H9 (cell line): ENCODE data around the gene ZMIZ1. TPM values are rescaled to one million over a fixed set of nuclear protein-coding genes. Genes with fewer than 3 reads are reported as not detected.

Source experiments
- DNase-seq: peaks from one replicate; pipeline ENCODE4 v3.0.0-alpha.2; 2017
- H2AFZ ChIP-seq: one replicate; pipeline ENCODE4 v1.6.1; 2013; ENCODE audit warnings: mild to moderate bottlenecking, low read length, control low read depth, moderate library complexity
- H2AK5ac ChIP-seq: 2 replicates; pipeline ENCODE4 v1.6.1; 2013; ENCODE audit warnings: low read length, control low read depth, mixed read lengths; ENCODE audit not compliant: insufficient read length
- H2BK120ac ChIP-seq: one replicate; pipeline ENCODE4 v1.6.1; 2013; ENCODE audit warnings: low read depth, mild to moderate bottlenecking, low read length, control low read depth, inconsistent platforms; ENCODE audit not compliant: poor library complexity, severe bottlenecking
- H2BK12ac ChIP-seq: 2 replicates; pipeline ENCODE4 v1.6.1; 2013; ENCODE audit warnings: low read length, control low read depth, mixed read lengths, low read depth; ENCODE audit not compliant: insufficient read length
- H2BK15ac ChIP-seq: 2 replicates; pipeline ENCODE4 v1.6.1; 2013; ENCODE audit warnings: low read depth, low read length, control low read depth
- H2BK20ac ChIP-seq: one replicate; pipeline ENCODE4 v1.6.1; 2013; ENCODE audit warnings: low read depth, mild to moderate bottlenecking, low read length, control low read depth, inconsistent platforms; ENCODE audit not compliant: poor library complexity, severe bottlenecking
- H2BK5ac ChIP-seq: 2 replicates; pipeline ENCODE4 v1.6.1; 2013; ENCODE audit warnings: low read length, control low read depth, mixed read lengths; ENCODE audit not compliant: insufficient read length
- H3K14ac ChIP-seq: 2 replicates; pipeline ENCODE4 v1.6.1; 2013; ENCODE audit warnings: low read length, control low read depth; ENCODE audit not compliant: insufficient read depth
- H3K18ac ChIP-seq: 2 replicates; pipeline ENCODE4 v1.6.1; 2013; ENCODE audit warnings: low read depth, mild to moderate bottlenecking, mixed read lengths, low read length, control low read depth; ENCODE audit not compliant: insufficient read length
- H3K23ac ChIP-seq: 2 replicates; pipeline ENCODE4 v1.6.1; 2013; ENCODE audit warnings: low read length, control low read depth, mixed read lengths, low read depth; ENCODE audit not compliant: insufficient read length
- H3K23me2 ChIP-seq: 2 replicates; pipeline ENCODE4 v1.6.1; 2013; ENCODE audit warnings: low read depth, mild to moderate bottlenecking, mixed read lengths, low read length, control low read depth; ENCODE audit not compliant: insufficient read length, poor library complexity, severe bottlenecking
- H3K27ac ChIP-seq: 2 replicates; pipeline ENCODE4 v1.5.1; 2013; ENCODE audit warnings: low read length, control low read depth, mixed read lengths, low read depth; ENCODE audit not compliant: insufficient read length
- H3K27me3 ChIP-seq: 2 replicates; pipeline ENCODE4 v1.6.1; 2013; ENCODE audit warnings: low read length, control low read depth, inconsistent platforms; ENCODE audit not compliant: insufficient read depth
- H3K4ac ChIP-seq: 2 replicates; pipeline ENCODE4 v1.6.1; 2013; ENCODE audit warnings: low read depth, mild to moderate bottlenecking, control low read depth, inconsistent platforms, low read length, moderate library complexity
- H3K4me1 ChIP-seq: 2 replicates; pipeline ENCODE4 v1.6.1; 2013; ENCODE audit warnings: low read length, control low read depth, inconsistent platforms; ENCODE audit not compliant: insufficient read depth
- H3K4me2 ChIP-seq: 2 replicates; pipeline ENCODE4 v1.6.1; 2013; ENCODE audit warnings: low read length, control low read depth, mixed read lengths; ENCODE audit not compliant: insufficient read length, insufficient read depth
- H3K56ac ChIP-seq: 2 replicates; pipeline ENCODE4 v1.6.1; 2013; ENCODE audit warnings: low read depth, mild to moderate bottlenecking, mixed read lengths, low read length, control low read depth; ENCODE audit not compliant: insufficient read length
- H3K79me1 ChIP-seq: 2 replicates; pipeline ENCODE4 v1.6.1; 2013; ENCODE audit warnings: low read depth, mild to moderate bottlenecking, moderate library complexity, low read length, control low read depth, inconsistent platforms; ENCODE audit not compliant: insufficient read depth, poor library complexity, severe bottlenecking
- H3K79me2 ChIP-seq: 2 replicates; pipeline ENCODE4 v1.6.1; 2013; ENCODE audit warnings: low read length, control low read depth, inconsistent platforms; ENCODE audit not compliant: insufficient read depth
- H3K9ac ChIP-seq: 2 replicates; pipeline ENCODE4 v1.6.1; 2013; ENCODE audit warnings: low read length, control low read depth, mixed read lengths; ENCODE audit not compliant: insufficient read length; ENCODE audit errors: extremely low read depth
- H3K9me3 ChIP-seq: one replicate; pipeline ENCODE4 v1.6.1; 2013; ENCODE audit warnings: low read depth, low read length, inconsistent platforms; ENCODE audit not compliant: control insufficient read depth
- H3T11ph ChIP-seq: one replicate; pipeline ENCODE4 v1.6.1; 2013; ENCODE audit warnings: mild to moderate bottlenecking, low read length, control low read depth, inconsistent platforms
- H4K20me1 ChIP-seq: one replicate; pipeline ENCODE4 v1.6.1; 2013; ENCODE audit not compliant: control insufficient read depth, insufficient read length, insufficient read depth
- H4K5ac ChIP-seq: 2 replicates; pipeline ENCODE4 v1.6.1; 2013; ENCODE audit warnings: low read depth, mild to moderate bottlenecking, mixed read lengths, low read length, control low read depth; ENCODE audit not compliant: insufficient read length
- H4K8ac ChIP-seq: replicated peaks from 2 replicates; pipeline ENCODE4 v1.6.1; 2013; ENCODE audit warnings: low read length, control low read depth, mixed read lengths, low read depth; ENCODE audit not compliant: insufficient read length
- H4K91ac ChIP-seq: 2 replicates; pipeline ENCODE4 v1.6.1; 2013; ENCODE audit warnings: low read depth, mild to moderate bottlenecking, moderate library complexity, mixed read lengths, low read length, control low read depth; ENCODE audit not compliant: insufficient read length
- H3K27ac Mint-ChIP-seq, 3 experiments: 2 replicates in 2 of 3; 3 replicates in 1 of 3; pipeline ENCODE4 v1.8.0; 2020 to 2021; ENCODE audit warnings: mixed read lengths in 3 of 3, mild to moderate bottlenecking in 1 of 3, moderate library complexity in 1 of 3
- H3K27me3 Mint-ChIP-seq: 2 replicates; pipeline ENCODE4 v1.8.0; 2021; ENCODE audit warnings: low read depth, mild to moderate bottlenecking, moderate library complexity, mixed read lengths
- H3K36me3 Mint-ChIP-seq, 3 experiments: 2 replicates in 2 of 3; 3 replicates in 1 of 3; pipeline ENCODE4 v1.8.0; 2020 to 2021; ENCODE audit warnings: low read depth in 3 of 3, mixed read lengths in 3 of 3; ENCODE audit not compliant: insufficient read depth in 1 of 3
- H3K4me1 Mint-ChIP-seq, 2 experiments: 2 replicates each; pipeline ENCODE4 v1.8.0; 2020; ENCODE audit warnings: mixed read lengths in 2 of 2
- H3K4me3 Mint-ChIP-seq, 2 experiments: 2 replicates in 1 of 2; 3 replicates in 1 of 2; pipeline ENCODE4 v1.8.0; 2020 to 2021; ENCODE audit warnings: mild to moderate bottlenecking in 2 of 2, mixed read lengths in 2 of 2, moderate library complexity in 1 of 2
- H3K9me3 Mint-ChIP-seq, 2 experiments: 2 replicates in 1 of 2; 3 replicates in 1 of 2; pipeline ENCODE4 v1.8.0; 2020; ENCODE audit warnings: mild to moderate bottlenecking in 2 of 2, mixed read lengths in 2 of 2, moderate library complexity in 1 of 2
- WGBS: extraction: QIAGEN DNeasy Blood & Tissue Kit; methylation state at CpG from one replicate; pipeline ENCODE4 v1.1.7; 2013; ENCODE audit warnings: missing lambda C conversion rate, low lambda C conversion rate, mixed read lengths; ENCODE audit not compliant: insufficient read length; ENCODE audit errors: extremely low coverage; 5-methylcytosine and 5-hydroxymethylcytosine counted together
- total RNA-seq: library from RNA; stranded (reverse); gene quantifications from 2 replicates; pipeline ENCODE4 v1.2.1, GENCODE V29; 2021
- TF ChIP-seq, protein P1 (sequence below): fragments of 200-600 bp; sonication (generic); conservative IDR thresholded peaks from 3 replicates; pipeline ENCODE4 v1.8.0; 2021; ENCODE audit warnings: antibody characterized with exemption, mild to moderate bottlenecking

ZMIZ1 gene
- total RNA-seq, 1 experiment from 2014 or later, result 36.9 TPM

DNA sequence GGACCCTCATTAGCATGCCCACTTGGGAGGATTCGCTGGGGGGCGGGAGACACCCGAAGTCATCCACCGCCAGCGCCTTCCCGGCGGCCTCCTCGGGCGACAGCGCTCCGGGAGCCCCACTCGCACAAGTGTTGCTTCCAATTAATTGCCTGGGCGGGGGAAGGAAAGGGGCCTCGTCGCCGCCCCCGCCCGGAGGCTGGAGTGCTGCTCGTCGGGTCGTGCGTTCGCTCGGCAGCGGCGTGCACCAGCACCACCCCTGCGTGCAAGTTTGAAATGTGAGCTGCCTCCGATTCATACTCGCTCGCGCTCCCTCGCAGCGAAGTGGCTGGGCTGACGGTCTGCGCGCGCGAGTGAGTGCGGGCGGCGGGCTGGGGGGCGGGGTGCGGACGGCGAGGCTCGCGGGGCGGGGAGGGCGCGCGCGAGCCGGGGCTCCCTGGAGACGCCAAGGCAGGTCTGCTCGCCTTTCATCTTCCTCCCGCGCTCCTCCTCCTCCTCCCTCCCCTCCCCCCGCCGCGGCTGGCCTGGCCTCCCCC is 173.9 kb downstream of the ZMIZ1 start:
- H3K79me2 ChIP-seq, result no peaks in the 10 kb centered on the region
- no peak overlapping the region for H3K23ac ChIP-seq
- peaks cover 3% of the 10 kb centered on the region for H4K20me1 ChIP-seq
- no peaks in the 10 kb centered on the region for H3K79me1 ChIP-seq
- no peak overlapping the region for H3K27ac ChIP-seq
- Mint-ChIP-seq H3K27me3 (peaks cover 73% of the 10 kb centered on the region), H3K4me1 (peaks cover 44 to 52% of the 10 kb centered on the region in 2 experiments), H3K9me3 (no peaks in the 10 kb centered on the region), H3K36me3 (peaks cover 0 to 7% (median 5%) of the 10 kb centered on the region in 3 experiments; a peak in 5 of 7 replicates), H3K27ac (no peak overlapping the region), H3K4me3 (peak overlapping the region; percentile 61 to 75; a peak in 4 of 5 replicates)
- WGBS, result no CpG with 5 or more reads among the region's 60 CpGs
- H3K18ac ChIP-seq, result no peak overlapping the region
- H3K9ac ChIP-seq, result no peak overlapping the region
- H2BK15ac ChIP-seq, result no peak overlapping the region
- H3K4me1 ChIP-seq, result peaks cover 16% of the 10 kb centered on the region; the same call in 1 of the 2 replicates
- no peak overlapping the region for H2BK12ac ChIP-seq
- no peak overlapping the region for H2BK120ac ChIP-seq
- H4K5ac ChIP-seq, result no peak overlapping the region
- H3K27me3 ChIP-seq, result peaks cover 44% of the 10 kb centered on the region
- H4K8ac ChIP-seq, result no peak overlapping the region
- H2BK20ac ChIP-seq, result no peak overlapping the region
- TF ChIP-seq, protein P1, sequence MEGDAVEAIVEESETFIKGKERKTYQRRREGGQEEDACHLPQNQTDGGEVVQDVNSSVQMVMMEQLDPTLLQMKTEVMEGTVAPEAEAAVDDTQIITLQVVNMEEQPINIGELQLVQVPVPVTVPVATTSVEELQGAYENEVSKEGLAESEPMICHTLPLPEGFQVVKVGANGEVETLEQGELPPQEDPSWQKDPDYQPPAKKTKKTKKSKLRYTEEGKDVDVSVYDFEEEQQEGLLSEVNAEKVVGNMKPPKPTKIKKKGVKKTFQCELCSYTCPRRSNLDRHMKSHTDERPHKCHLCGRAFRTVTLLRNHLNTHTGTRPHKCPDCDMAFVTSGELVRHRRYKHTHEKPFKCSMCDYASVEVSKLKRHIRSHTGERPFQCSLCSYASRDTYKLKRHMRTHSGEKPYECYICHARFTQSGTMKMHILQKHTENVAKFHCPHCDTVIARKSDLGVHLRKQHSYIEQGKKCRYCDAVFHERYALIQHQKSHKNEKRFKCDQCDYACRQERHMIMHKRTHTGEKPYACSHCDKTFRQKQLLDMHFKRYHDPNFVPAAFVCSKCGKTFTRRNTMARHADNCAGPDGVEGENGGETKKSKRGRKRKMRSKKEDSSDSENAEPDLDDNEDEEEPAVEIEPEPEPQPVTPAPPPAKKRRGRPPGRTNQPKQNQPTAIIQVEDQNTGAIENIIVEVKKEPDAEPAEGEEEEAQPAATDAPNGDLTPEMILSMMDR, result no peak
- no peaks in the 10 kb centered on the region for H3K9me3 ChIP-seq
- no peak overlapping the region for H3K14ac ChIP-seq
- no peak overlapping the region for H2BK5ac ChIP-seq
- no peak overlapping the region for H3K56ac ChIP-seq
- no peak overlapping the region for H3T11ph ChIP-seq
- H3K4me2 ChIP-seq, result peak overlapping the region; percentile 58
- peaks cover 16% of the 10 kb centered on the region for H3K23me2 ChIP-seq
- H2AK5ac ChIP-seq, result no peak overlapping the region
- no peak overlapping the region for H3K4ac ChIP-seq
- DNase-seq, result peak; percentile 62
- H2AFZ ChIP-seq, result no peak overlapping the region
- H4K91ac ChIP-seq, result no peak overlapping the region
